ENCODE data around the gene NRP1. TPM values are rescaled to one million over a fixed set of nuclear protein-coding genes. Genes with fewer than 3 reads are reported as not detected.

Gene NRP1
- polyA plus RNA-seq, 3 donors, result 149 to 166 (median 158) TPM

DNA sequence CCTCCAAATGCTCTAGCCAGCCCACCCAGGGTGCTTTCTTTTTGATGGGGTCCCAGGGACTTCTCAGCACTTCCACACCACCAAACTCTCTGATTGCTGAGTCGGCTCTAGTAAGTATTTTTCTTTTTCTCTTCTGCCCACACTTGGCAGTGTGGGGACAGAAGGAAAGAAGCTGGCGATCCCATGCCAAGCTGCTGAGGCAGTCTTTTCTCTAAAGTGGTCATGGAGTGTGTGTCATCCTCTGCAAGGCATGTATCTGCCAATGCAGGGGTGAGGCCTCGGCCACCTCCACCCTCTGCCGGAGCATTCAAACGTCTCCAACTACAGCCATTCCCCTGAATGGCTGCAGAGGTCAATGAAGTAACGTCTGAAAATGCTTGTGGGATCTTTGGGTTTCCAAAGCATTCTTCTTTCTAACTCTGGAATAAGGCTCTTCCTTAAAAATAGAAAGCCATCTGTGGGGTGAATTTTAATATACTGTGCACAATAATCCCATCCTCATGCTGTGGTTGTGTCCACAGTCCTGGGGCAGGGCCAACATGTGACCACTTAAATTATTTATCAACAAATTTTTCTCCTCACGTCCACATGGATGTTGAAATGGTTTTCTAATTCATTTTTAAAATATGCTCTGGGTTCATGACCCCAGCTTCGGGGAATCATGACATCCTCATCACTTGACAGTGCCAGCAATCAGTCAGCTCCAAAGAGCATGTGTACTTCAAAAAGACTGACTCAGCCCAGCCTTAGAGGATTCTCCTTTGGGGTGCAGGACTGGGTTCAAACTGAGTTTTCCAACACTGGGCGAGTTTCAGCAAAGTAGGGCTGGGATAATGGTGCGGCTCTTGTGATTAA is 205.1 kb downstream of the NRP1 start:
- DNase-seq, result no peak

DNA sequence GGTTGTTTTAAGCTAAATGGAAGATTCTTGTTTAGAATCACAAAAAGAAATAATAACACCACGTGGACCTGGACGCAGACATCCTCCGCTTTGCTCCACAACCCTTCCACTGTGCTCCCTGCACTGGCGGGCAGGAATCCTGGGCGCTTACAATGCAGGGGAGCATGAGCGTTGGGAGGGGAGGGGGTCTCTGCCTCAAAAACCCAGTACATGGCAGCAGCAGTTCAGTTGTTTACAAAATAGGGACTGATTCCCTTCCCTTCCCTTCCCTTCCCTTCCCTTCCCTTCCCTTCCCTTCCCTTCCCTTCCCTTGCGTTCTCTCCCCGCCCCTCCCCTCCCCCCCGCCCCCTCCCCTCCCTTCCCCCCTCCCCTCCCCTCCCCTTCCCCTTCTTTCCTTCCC is 206.8 kb downstream of the NRP1 start:
- DNase-seq, result no peak

Data from renal pelvis (tissue), 4 donors.